ENCODE data around the gene TUBA1A. TPM values are rescaled to one million over a fixed set of nuclear protein-coding genes. Genes with fewer than 3 reads are reported as not detected.

The TUBA1A gene
- total and polyA plus RNA-seq, 2 experiments from 2014 or later = 189 to 424 TPM

GRCh38 chr12:49212572-49212971, 23.7 kb upstream of the TUBA1A start:
- no peak overlapping the region for H3K4me3 ChIP-seq
- H3K4me1 ChIP-seq (ENCODE audit: insufficient read depth) = no peaks in the 10 kb centered on the region
- ATAC-seq (no peak), DNase-seq (ENCODE audit: low spot score) (no peak)
- TF ChIP-seq, protein P1, sequence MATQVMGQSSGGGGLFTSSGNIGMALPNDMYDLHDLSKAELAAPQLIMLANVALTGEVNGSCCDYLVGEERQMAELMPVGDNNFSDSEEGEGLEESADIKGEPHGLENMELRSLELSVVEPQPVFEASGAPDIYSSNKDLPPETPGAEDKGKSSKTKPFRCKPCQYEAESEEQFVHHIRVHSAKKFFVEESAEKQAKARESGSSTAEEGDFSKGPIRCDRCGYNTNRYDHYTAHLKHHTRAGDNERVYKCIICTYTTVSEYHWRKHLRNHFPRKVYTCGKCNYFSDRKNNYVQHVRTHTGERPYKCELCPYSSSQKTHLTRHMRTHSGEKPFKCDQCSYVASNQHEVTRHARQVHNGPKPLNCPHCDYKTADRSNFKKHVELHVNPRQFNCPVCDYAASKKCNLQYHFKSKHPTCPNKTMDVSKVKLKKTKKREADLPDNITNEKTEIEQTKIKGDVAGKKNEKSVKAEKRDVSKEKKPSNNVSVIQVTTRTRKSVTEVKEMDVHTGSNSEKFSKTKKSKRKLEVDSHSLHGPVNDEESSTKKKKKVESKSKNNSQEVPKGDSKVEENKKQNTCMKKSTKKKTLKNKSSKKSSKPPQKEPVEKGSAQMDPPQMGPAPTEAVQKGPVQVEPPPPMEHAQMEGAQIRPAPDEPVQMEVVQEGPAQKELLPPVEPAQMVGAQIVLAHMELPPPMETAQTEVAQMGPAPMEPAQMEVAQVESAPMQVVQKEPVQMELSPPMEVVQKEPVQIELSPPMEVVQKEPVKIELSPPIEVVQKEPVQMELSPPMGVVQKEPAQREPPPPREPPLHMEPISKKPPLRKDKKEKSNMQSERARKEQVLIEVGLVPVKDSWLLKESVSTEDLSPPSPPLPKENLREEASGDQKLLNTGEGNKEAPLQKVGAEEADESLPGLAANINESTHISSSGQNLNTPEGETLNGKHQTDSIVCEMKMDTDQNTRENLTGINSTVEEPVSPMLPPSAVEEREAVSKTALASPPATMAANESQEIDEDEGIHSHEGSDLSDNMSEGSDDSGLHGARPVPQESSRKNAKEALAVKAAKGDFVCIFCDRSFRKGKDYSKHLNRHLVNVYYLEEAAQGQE (IDR thresholded peaks at IDR 0.05; ENCODE audit: unreplicated experiment) = no peak
- TF ChIP-seq CTCF (conservative IDR thresholded peaks at IDR 0.05; ENCODE audit: low read depth in 2 of 2) (no peak), JUNB (IDR thresholded peaks at IDR 0.05; ENCODE audit: unreplicated experiment) (no peak), ZNF114 (CRISPR knock-in tag; IDR thresholded peaks at IDR 0.05) (no peak), ZNF331 (CRISPR knock-in tag; IDR thresholded peaks at IDR 0.05; ENCODE audit: low read depth) (no peak), POLR2AphosphoS5 (IDR thresholded peaks at IDR 0.05; ENCODE audit: low read depth) (no peak), CREB1 (CRISPR knock-in tag; IDR thresholded peaks at IDR 0.05; ENCODE audit: low read depth) (no peak), STAT1 (IDR thresholded peaks at IDR 0.05; ENCODE audit: unreplicated experiment) (no peak), ZNF462 (CRISPR knock-in tag; IDR thresholded peaks at IDR 0.05) (no peak), EZH2phosphoT487 (IDR thresholded peaks at IDR 0.05; ENCODE audit: unreplicated experiment) (no peak), NANOG (IDR thresholded peaks at IDR 0.05; ENCODE audit: borderline replicate concordance) (no peak), EZH2 (IDR thresholded peaks at IDR 0.05; ENCODE audit: low read depth, unreplicated experiment) (no peak)
- TF ChIP-seq, protein P2, sequence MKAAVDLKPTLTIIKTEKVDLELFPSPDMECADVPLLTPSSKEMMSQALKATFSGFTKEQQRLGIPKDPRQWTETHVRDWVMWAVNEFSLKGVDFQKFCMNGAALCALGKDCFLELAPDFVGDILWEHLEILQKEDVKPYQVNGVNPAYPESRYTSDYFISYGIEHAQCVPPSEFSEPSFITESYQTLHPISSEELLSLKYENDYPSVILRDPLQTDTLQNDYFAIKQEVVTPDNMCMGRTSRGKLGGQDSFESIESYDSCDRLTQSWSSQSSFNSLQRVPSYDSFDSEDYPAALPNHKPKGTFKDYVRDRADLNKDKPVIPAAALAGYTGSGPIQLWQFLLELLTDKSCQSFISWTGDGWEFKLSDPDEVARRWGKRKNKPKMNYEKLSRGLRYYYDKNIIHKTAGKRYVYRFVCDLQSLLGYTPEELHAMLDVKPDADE (IDR thresholded peaks at IDR 0.05) = no peak
- H3K4me2 ChIP-seq = no peak overlapping the region
- Mint-ChIP-seq H3K9me3 (no peaks in the 10 kb centered on the region), H3K27ac (no peak overlapping the region), H3K36me3 (ENCODE audit: low read depth) (no peaks in the 10 kb centered on the region), H3K27me3 (ENCODE audit: insufficient read depth, low read depth, poor library complexity) (peaks cover 5% of the 10 kb centered on the region), H3K4me3 (no peak overlapping the region), H3K4me1 (peaks cover 11% of the 10 kb centered on the region)
- no peaks in the 10 kb centered on the region for H3K9me2 ChIP-seq (ENCODE audit: insufficient read depth)
- H4K20me1 ChIP-seq (replicated peaks; ENCODE audit: insufficient read depth) = no peaks in the 10 kb centered on the region
- no peak overlapping the region for H3K27ac ChIP-seq (ENCODE audit: low read depth)
- no peaks in the 10 kb centered on the region for H3K79me2 ChIP-seq (replicated peaks; ENCODE audit: insufficient read depth)
- H2AFZ ChIP-seq = peak overlapping the region; percentile 78; the same call in 1 of the 2 replicates
- H3K27me3 ChIP-seq (ENCODE audit: insufficient read depth) = no peaks in the 10 kb centered on the region
- no peaks in the 10 kb centered on the region for H3K36me3 ChIP-seq (ENCODE audit: insufficient read depth)
- H3F3A ChIP-seq (replicated peaks; ENCODE audit: low read depth) = no peaks in the 10 kb centered on the region

Data from GM23338 (cell line).